IMR-90 (cell line): ENCODE results near the gene WDR90. TPM values are rescaled to one million over a fixed set of nuclear protein-coding genes. Genes with fewer than 3 reads are reported as not detected.

Source experiments
- ATAC-seq: fragments of 200-7000 bp; cut with Tn5 transposase; 2 replicates; pipeline ENCODE4 v1.9.1; 2020; ENCODE audit warnings: low read depth, mild to moderate bottlenecking, moderate library complexity
- BruUV-seq: library from RNA; stranded (reverse); fragments of 400-500 nt; replicated peaks from 2 replicates; lab custom pipeline; 2021; lab: Mats Ljungman, UMichigan
- CTCF ChIA-PET: fragments of 300-600 bp; formaldehyde crosslinking; extraction: SDS; loops from one replicate; lab custom pipeline; 2021; ENCODE audit warnings: antibody characterized with exemption; lab: Yijun Ruan, JAX
- POLR2A ChIA-PET: fragments of 300-600 bp; sonication (Branson Sonifier 250); formaldehyde crosslinking; loops from one replicate; lab custom pipeline; 2022; ENCODE audit warnings: antibody characterized with exemption; ENCODE audit not compliant: unreplicated experiment; lab: Charles Lee
- DNase-seq: peaks from one replicate; pipeline ENCODE4 v3.0.0; 2013
- H2AFZ ChIP-seq: replicated peaks from 2 replicates; pipeline ENCODE3; 2013; ENCODE audit warnings: low read length, mild to moderate bottlenecking; ENCODE audit not compliant: poor library complexity
- H2AK5ac ChIP-seq: 2 replicates; pipeline ENCODE4 v1.6.1; 2013; ENCODE audit warnings: low read depth, low read length, inconsistent platforms
- H2AK9ac ChIP-seq: replicated peaks from 2 replicates; pipeline ENCODE3; 2013; ENCODE audit warnings: mild to moderate bottlenecking, low read depth, low read length, moderate library complexity; ENCODE audit not compliant: poor library complexity
- H2BK120ac ChIP-seq: 2 replicates; pipeline ENCODE4 v1.6.1; 2013; ENCODE audit warnings: low read depth, low read length, inconsistent platforms
- H2BK15ac ChIP-seq: 3 replicates; pipeline ENCODE4 v1.6.1; 2013; ENCODE audit warnings: low read depth, low read length, inconsistent platforms
- H2BK20ac ChIP-seq: 2 replicates; pipeline ENCODE4 v1.6.1; 2013; ENCODE audit warnings: low read depth, mild to moderate bottlenecking, inconsistent platforms, low read length, moderate library complexity
- H2BK5ac ChIP-seq: 2 replicates; pipeline ENCODE4 v1.6.1; 2013; ENCODE audit warnings: mild to moderate bottlenecking, low read depth, low read length, inconsistent platforms; ENCODE audit not compliant: poor library complexity, severe bottlenecking
- H3K14ac ChIP-seq: replicated peaks from 2 replicates; pipeline ENCODE4 v1.6.1; 2013; ENCODE audit warnings: low read depth, low read length, inconsistent platforms
- H3K18ac ChIP-seq: 2 replicates; pipeline ENCODE4 v1.6.1; 2013; ENCODE audit warnings: low read depth, low read length, control low read depth
- H3K23ac ChIP-seq: 2 replicates; pipeline ENCODE4 v1.6.1; 2013; ENCODE audit warnings: low read depth, low read length, inconsistent platforms
- H3K27ac ChIP-seq: 2 replicates; pipeline ENCODE4 v1.5.1; 2013; ENCODE audit warnings: mild to moderate bottlenecking, control low read depth, low read length; ENCODE audit not compliant: insufficient read depth
- H3K27me3 ChIP-seq: 2 replicates; pipeline ENCODE4 v1.6.1; 2013; ENCODE audit warnings: low read length; ENCODE audit not compliant: control insufficient read depth, insufficient read depth
- H3K36me3 ChIP-seq: 2 replicates; pipeline ENCODE4 v1.6.1; 2013; ENCODE audit warnings: low read length, mixed read lengths; ENCODE audit not compliant: control insufficient read depth, insufficient read depth
- H3K4ac ChIP-seq: 2 replicates; pipeline ENCODE4 v1.6.1; 2013; ENCODE audit warnings: low read depth, low read length, inconsistent platforms
- H3K4me1 ChIP-seq: 2 replicates; pipeline ENCODE4 v1.6.1; 2013; ENCODE audit warnings: low read length, mixed read lengths; ENCODE audit not compliant: control insufficient read depth, insufficient read depth
- H3K4me2 ChIP-seq: 2 replicates; pipeline ENCODE4 v1.6.1; 2013; ENCODE audit warnings: low read depth, mild to moderate bottlenecking, control low read depth, low read length, moderate library complexity
- H3K4me3 ChIP-seq: 2 replicates; pipeline ENCODE4 v1.5.1; 2013; ENCODE audit warnings: low read depth, mild to moderate bottlenecking, control low read depth, low read length, moderate library complexity; ENCODE audit not compliant: insufficient read depth
- H3K56ac ChIP-seq: 2 replicates; pipeline ENCODE4 v1.6.1; 2013; ENCODE audit warnings: low read length, inconsistent platforms; ENCODE audit not compliant: insufficient read depth; ENCODE audit errors: extremely low read depth
- H3K79me1 ChIP-seq, 2 experiments: 2 replicates each; pipeline ENCODE4 v1.6.1; 2013; ENCODE audit warnings: low read length in 2 of 2, inconsistent platforms in 1 of 2, low read depth in 1 of 2
- H3K9ac ChIP-seq: 2 replicates; pipeline ENCODE4 v1.6.1; 2013; ENCODE audit warnings: low read depth, low read length, control low read depth
- H3K9me1 ChIP-seq: 2 replicates; pipeline ENCODE4 v1.6.1; 2013; ENCODE audit warnings: low read length, inconsistent platforms; ENCODE audit not compliant: insufficient read depth
- H3K9me3 ChIP-seq: 2 replicates; pipeline ENCODE4 v1.6.1; 2013; ENCODE audit warnings: low read length; ENCODE audit not compliant: control insufficient read depth, insufficient read depth
- H4K20me1 ChIP-seq: 2 replicates; pipeline ENCODE4 v1.6.1; 2013; ENCODE audit warnings: low read length, inconsistent platforms; ENCODE audit not compliant: insufficient read depth
- H4K5ac ChIP-seq: 2 replicates; pipeline ENCODE4 v1.6.1; 2013; ENCODE audit warnings: mild to moderate bottlenecking, low read depth, low read length, control low read depth
- H4K8ac ChIP-seq, 2 experiments: 2 replicates each; pipeline ENCODE4 v1.6.1; 2013; ENCODE audit warnings: low read depth in 2 of 2, low read length in 2 of 2, control low read depth in 1 of 2, inconsistent platforms in 1 of 2
- H4K91ac ChIP-seq: 2 replicates; pipeline ENCODE4 v1.6.1; 2013; ENCODE audit warnings: low read depth, low read length, inconsistent platforms; ENCODE audit not compliant: insufficient read depth
- BHLHE40 ChIP-seq: fragments of 150-350 bp; IDR thresholded peaks from 2 replicates; pipeline ENCODE4 v1.6.1; 2016; ENCODE audit warnings: mild to moderate bottlenecking, low read depth, low read length
- CHD1 ChIP-seq: IDR thresholded peaks from 2 replicates; pipeline ENCODE4 v1.6.1; 2012; ENCODE audit warnings: low read depth, low read length, improper control_type of control experiment
- FOS ChIP-seq: fragments of 150-350 bp; IDR thresholded peaks from 2 replicates; pipeline ENCODE4 v1.6.1; 2016; ENCODE audit warnings: low read depth, low read length
- MAZ ChIP-seq: IDR thresholded peaks from 2 replicates; pipeline ENCODE4 v1.6.1; 2012; ENCODE audit warnings: low read depth, mild to moderate bottlenecking, low read length, improper control_type of control experiment, moderate library complexity, borderline replicate concordance
- NFE2L2 ChIP-seq: fragments of 150-350 bp; IDR thresholded peaks from 2 replicates; pipeline ENCODE4 v1.6.1; 2016; ENCODE audit warnings: low read depth, mild to moderate bottlenecking, low read length
- POLR2A ChIP-seq: IDR thresholded peaks from 2 replicates; pipeline ENCODE4 v1.6.1; 2012; ENCODE audit warnings: mild to moderate bottlenecking, low read depth, low read length
- RAD21 ChIP-seq: IDR thresholded peaks from 2 replicates; pipeline ENCODE4 v1.6.1; 2012; ENCODE audit warnings: low read length, improper control_type of control experiment
- SMC3 ChIP-seq: fragments of 150-350 bp; IDR thresholded peaks from 2 replicates; pipeline ENCODE4 v1.6.1; 2016; ENCODE audit warnings: low read depth, mild to moderate bottlenecking, antibody characterized with exemption, low read length, moderate library complexity
- USF2 ChIP-seq: fragments of 150-350 bp; IDR thresholded peaks from 2 replicates; pipeline ENCODE4 v1.6.1; 2017; ENCODE audit warnings: mild to moderate bottlenecking, antibody characterized with exemption, low read length, low read depth
- WGBS, 2 experiments: methylation state at CpG; one replicate each; pipeline versions ENCODE4 v1.1.5 to v1.1.7; 2013; ENCODE audit warnings: missing lambda C conversion rate in 2 of 2; ENCODE audit not compliant: insufficient read length in 1 of 2; ENCODE audit errors: extremely low coverage in 2 of 2; 5-methylcytosine and 5-hydroxymethylcytosine counted together
- dilution Hi-C: fragments of 300-500 bp; cut with HindIII; formaldehyde crosslinking; loops from one replicate; pipeline ENCODE4 v1.14.3; 2018; ENCODE audit warnings: low sequenced_read_pairs; ENCODE audit not compliant: unreplicated experiment
- in situ Hi-C: fragments of 300-500 bp; cut with MboI; formaldehyde crosslinking; loops from 3 replicates; pipeline ENCODE4 v1.14.3; 2019; ENCODE audit warnings: low sequenced_read_pairs, inconsistent platforms, mixed read lengths
- intact Hi-C: fragments of 100-400 bp; cut with micrococcal nuclease; formaldehyde crosslinking; loops from 2 replicates; pipeline ENCODE4 v1.10.0; 2022
- polyA plus RNA-seq, 3 experiments: library from polyadenylated mRNA; depleted of rRNA; stranded (reverse); fragments of >200 nt; gene quantifications; 2 replicates each; pipeline ENCODE4 v1.2.3, GENCODE V29; 2012; ENCODE audit warnings: low replicate concordance in 1 of 3
- total RNA-seq: library from RNA; depleted of rRNA; stranded (reverse); fragments of >200 nt; gene quantifications from 2 replicates; pipeline ENCODE4 v1.2.3, GENCODE V29; 2012
- TF ChIP-seq, protein P1 (sequence below): fragments of 150-350 bp; IDR thresholded peaks from 2 replicates; pipeline ENCODE4 v1.6.1; 2016; ENCODE audit warnings: low read depth, mild to moderate bottlenecking, low read length, moderate library complexity, borderline replicate concordance
- TF ChIP-seq, protein P2 (sequence below): conservative IDR thresholded peaks from 2 replicates; pipeline ENCODE4 v1.5.1; 2012; ENCODE audit warnings: mild to moderate bottlenecking, low read depth, low read length, improper control_type of control experiment

WDR90 gene
- total and polyA plus RNA-seq, 2 of the 4 experiments (the other 2 are of a cell fraction) = 1.4 to 18.7 TPM

GRCh38 chr16:687499-687898 lies 38.3 kb downstream of the WDR90 start:
- H2BK20ac ChIP-seq = no peak overlapping the region
- H4K8ac ChIP-seq = no peak overlapping the region
- no peak overlapping the region for H3K4me2 ChIP-seq
- BruUV-seq = no TSS peak
- in situ Hi-C loops (no loop called here), dilution Hi-C loops (no loop called here), intact Hi-C loops (no loop called here)
- ChIA-PET POLR2A (no interaction called here), CTCF (no interaction called here)
- peaks cover 18% of the 10 kb centered on the region for H3K4me1 ChIP-seq
- H3K4me3 ChIP-seq = no peak overlapping the region
- no peak overlapping the region for H2AFZ ChIP-seq
- peaks cover 7% of the 10 kb centered on the region for H3K9me1 ChIP-seq
- no peak overlapping the region for H4K5ac ChIP-seq
- H2AK5ac ChIP-seq = no peak overlapping the region
- H3K9ac ChIP-seq = no peak overlapping the region
- no peak overlapping the region for H3K23ac ChIP-seq
- H2BK120ac ChIP-seq = no peak overlapping the region
- H3K27ac ChIP-seq = no peak overlapping the region
- H4K20me1 ChIP-seq = peaks cover 9% of the 10 kb centered on the region
- no peak for TF ChIP-seq MAZ
- no peak for TF ChIP-seq RAD21
- TF ChIP-seq BHLHE40 = no peak
- TF ChIP-seq CHD1 = no peak
- TF ChIP-seq, protein P1, sequence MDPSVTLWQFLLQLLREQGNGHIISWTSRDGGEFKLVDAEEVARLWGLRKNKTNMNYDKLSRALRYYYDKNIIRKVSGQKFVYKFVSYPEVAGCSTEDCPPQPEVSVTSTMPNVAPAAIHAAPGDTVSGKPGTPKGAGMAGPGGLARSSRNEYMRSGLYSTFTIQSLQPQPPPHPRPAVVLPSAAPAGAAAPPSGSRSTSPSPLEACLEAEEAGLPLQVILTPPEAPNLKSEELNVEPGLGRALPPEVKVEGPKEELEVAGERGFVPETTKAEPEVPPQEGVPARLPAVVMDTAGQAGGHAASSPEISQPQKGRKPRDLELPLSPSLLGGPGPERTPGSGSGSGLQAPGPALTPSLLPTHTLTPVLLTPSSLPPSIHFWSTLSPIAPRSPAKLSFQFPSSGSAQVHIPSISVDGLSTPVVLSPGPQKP = no peak
- no peak for TF ChIP-seq FOS
- TF ChIP-seq SMC3 = no peak
- no peak for TF ChIP-seq POLR2A
- TF ChIP-seq NFE2L2 = no peak
- TF ChIP-seq, protein P2, sequence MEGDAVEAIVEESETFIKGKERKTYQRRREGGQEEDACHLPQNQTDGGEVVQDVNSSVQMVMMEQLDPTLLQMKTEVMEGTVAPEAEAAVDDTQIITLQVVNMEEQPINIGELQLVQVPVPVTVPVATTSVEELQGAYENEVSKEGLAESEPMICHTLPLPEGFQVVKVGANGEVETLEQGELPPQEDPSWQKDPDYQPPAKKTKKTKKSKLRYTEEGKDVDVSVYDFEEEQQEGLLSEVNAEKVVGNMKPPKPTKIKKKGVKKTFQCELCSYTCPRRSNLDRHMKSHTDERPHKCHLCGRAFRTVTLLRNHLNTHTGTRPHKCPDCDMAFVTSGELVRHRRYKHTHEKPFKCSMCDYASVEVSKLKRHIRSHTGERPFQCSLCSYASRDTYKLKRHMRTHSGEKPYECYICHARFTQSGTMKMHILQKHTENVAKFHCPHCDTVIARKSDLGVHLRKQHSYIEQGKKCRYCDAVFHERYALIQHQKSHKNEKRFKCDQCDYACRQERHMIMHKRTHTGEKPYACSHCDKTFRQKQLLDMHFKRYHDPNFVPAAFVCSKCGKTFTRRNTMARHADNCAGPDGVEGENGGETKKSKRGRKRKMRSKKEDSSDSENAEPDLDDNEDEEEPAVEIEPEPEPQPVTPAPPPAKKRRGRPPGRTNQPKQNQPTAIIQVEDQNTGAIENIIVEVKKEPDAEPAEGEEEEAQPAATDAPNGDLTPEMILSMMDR = no peak
- no peak for TF ChIP-seq USF2
- H2BK5ac ChIP-seq = no peak overlapping the region
- no peak overlapping the region for H3K4ac ChIP-seq
- H3K56ac ChIP-seq = no peak overlapping the region
- H3K9me3 ChIP-seq = no peaks in the 10 kb centered on the region
- peaks cover 10 to 45% of the 10 kb centered on the region in 2 experiments for H3K79me1 ChIP-seq
- no peak overlapping the region for H2BK15ac ChIP-seq
- H3K18ac ChIP-seq = no peak overlapping the region
- peaks cover 29% of the 10 kb centered on the region for H3K36me3 ChIP-seq
- H2AK9ac ChIP-seq = no peak overlapping the region
- no peak overlapping the region for H3K14ac ChIP-seq
- peaks cover 4% of the 10 kb centered on the region for H3K27me3 ChIP-seq
- WGBS, 2 experiments = 96% methylated on average over 13 of the region's 19 CpGs; no CpG with 5 or more reads in 1 of the 2 experiments
- DNase-seq (no peak), ATAC-seq (no peak)
- no peak overlapping the region for H4K91ac ChIP-seq
